ENCODE measurements around the gene RNF43. TPM values are rescaled to one million over a fixed set of nuclear protein-coding genes. Genes with fewer than 3 reads are reported as not detected.

The RNF43 gene
- total RNA-seq, 4 donors from 2014 or later, result 1.5 to 8.5 (median 4.1) TPM; not detected in 1

DNA sequence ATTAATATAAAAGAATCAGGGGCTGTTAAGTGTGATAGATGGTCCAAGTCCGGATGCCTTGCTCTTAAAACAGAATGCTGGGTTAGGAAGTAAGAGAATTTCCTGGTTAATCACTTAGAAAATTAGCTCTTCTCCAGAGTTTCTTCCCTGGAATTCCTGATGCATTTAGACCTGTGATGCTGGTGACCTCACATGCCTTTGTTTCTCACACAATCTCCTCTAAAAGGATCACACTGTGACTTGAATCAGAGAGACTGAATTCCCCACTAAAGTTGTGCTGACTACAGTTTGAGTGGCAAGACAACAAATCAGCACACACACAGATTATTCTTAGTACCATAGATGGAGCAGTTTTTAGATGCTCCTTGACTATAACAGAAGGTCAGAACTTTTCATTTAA is 4.4 kb upstream of the RNF43 start:
- intact Hi-C loops (cut with DNase I; ENCODE audit: low total_unique reads), result no loop called here
- H3K27ac ChIP-seq, result no peak overlapping the region
- TF ChIP-seq POLR2A (IDR thresholded peaks at IDR 0.05), result no peak
- TF ChIP-seq, protein P1, sequence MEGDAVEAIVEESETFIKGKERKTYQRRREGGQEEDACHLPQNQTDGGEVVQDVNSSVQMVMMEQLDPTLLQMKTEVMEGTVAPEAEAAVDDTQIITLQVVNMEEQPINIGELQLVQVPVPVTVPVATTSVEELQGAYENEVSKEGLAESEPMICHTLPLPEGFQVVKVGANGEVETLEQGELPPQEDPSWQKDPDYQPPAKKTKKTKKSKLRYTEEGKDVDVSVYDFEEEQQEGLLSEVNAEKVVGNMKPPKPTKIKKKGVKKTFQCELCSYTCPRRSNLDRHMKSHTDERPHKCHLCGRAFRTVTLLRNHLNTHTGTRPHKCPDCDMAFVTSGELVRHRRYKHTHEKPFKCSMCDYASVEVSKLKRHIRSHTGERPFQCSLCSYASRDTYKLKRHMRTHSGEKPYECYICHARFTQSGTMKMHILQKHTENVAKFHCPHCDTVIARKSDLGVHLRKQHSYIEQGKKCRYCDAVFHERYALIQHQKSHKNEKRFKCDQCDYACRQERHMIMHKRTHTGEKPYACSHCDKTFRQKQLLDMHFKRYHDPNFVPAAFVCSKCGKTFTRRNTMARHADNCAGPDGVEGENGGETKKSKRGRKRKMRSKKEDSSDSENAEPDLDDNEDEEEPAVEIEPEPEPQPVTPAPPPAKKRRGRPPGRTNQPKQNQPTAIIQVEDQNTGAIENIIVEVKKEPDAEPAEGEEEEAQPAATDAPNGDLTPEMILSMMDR (IDR thresholded peaks at IDR 0.05), result no peak
- H3K27me3 ChIP-seq, result no peaks in the 10 kb centered on the region
- H3K36me3 ChIP-seq, result no peaks in the 10 kb centered on the region
- H3K9me3 ChIP-seq, result no peaks in the 10 kb centered on the region
- H3K4me3 ChIP-seq, result no peak overlapping the region
- no peak for DNase-seq
- no peaks in the 10 kb centered on the region for H3K4me1 ChIP-seq

DNA sequence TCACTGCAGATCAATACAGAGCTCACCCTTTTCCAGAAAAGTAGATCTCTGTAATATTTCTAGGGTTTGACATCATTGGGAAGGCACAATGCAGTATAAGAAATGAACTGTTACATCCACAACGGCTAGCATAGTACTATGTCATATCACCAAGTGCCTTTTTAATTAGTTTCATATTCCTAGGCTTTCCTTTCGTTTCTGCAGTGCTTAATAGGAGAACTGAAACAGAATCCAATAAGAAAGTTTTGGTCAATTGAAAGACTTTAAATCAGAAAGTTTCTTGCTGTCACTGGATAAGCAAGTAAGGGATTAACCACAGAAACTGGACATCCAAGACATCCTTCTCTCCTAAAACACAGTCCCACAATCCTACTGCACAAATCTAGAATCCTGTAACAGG is 3.5 kb upstream of the RNF43 start:
- intact Hi-C loops (cut with DNase I; ENCODE audit: low total_unique reads), result no loop called here
- no peak overlapping the region for H3K4me3 ChIP-seq

DNA sequence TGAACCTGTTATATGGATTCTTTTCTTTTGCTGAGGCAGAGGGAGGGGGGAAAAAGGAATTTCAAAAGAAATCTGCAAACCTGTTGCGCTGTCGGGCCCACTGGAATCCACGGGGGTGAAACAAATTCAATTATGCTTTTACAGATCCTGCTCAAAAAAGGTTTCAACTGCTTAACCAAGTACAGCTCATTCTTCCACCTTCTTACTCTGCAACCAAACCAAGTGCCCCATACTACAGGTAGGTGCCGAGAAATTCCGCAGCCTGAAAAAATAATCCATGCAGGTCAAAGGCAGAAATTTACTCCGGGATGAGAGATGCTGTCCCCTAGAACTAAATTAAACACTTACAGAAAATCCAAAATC is 416 bp downstream of the RNF43 start:
- intact Hi-C loops (cut with DNase I; ENCODE audit: low total_unique reads), result no loop called here
- Histone ChIP-seq H3K4me1 (no peaks in the 10 kb centered on the region), H3K4me3 (peak overlapping the region in 1 of 2 donors; percentile 35), H3K27me3 (no peaks in the 10 kb centered on the region), H3K36me3 (no peaks in the 10 kb centered on the region), H3K9me3 (no peaks in the 10 kb centered on the region), H3K27ac (peak overlapping the region; percentile 36 to 71)
- DNase-seq, result no peak
- no peak for TF ChIP-seq POLR2A (IDR thresholded peaks at IDR 0.05)
- TF ChIP-seq, protein P1 (IDR thresholded peaks at IDR 0.05), result no peak

More for the DNA sequence above, 3.5 kb upstream of the RNF43 start:
- Histone ChIP-seq H3K4me1 (no peaks in the 10 kb centered on the region), H3K27ac (no peak overlapping the region), H3K27me3 (no peaks in the 10 kb centered on the region), H3K9me3 (no peaks in the 10 kb centered on the region), H3K36me3 (no peaks in the 10 kb centered on the region)
- DNase-seq, result no peak
- TF ChIP-seq, protein P1 (IDR thresholded peaks at IDR 0.05), result no peak
- no peak for TF ChIP-seq POLR2A (IDR thresholded peaks at IDR 0.05)

DNA sequence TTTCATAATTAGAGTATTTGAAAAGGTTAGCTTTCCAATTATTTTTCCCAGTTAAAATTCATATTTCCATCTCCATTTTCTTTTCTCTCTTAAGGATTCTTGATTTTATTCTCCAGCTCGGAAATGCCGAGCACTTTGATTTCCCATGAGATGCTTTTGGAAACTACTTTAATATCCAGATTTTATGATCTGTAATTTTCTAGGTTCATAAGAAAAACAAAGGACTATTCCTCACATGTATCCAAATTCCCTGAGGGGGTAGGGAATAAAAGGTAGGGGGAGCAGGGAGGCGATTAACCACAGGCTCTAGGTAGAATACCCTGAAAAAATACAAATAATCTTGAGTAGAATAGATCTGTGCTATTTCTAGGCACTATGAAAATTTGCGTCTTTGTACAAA is 938 bp downstream of the RNF43 start:
- no peak overlapping the region for H3K4me3 ChIP-seq
- no peak overlapping the region for H3K27ac ChIP-seq
- no peak for TF ChIP-seq POLR2A (IDR thresholded peaks at IDR 0.05)
- TF ChIP-seq, protein P1 (IDR thresholded peaks at IDR 0.05), result no peak

DNA sequence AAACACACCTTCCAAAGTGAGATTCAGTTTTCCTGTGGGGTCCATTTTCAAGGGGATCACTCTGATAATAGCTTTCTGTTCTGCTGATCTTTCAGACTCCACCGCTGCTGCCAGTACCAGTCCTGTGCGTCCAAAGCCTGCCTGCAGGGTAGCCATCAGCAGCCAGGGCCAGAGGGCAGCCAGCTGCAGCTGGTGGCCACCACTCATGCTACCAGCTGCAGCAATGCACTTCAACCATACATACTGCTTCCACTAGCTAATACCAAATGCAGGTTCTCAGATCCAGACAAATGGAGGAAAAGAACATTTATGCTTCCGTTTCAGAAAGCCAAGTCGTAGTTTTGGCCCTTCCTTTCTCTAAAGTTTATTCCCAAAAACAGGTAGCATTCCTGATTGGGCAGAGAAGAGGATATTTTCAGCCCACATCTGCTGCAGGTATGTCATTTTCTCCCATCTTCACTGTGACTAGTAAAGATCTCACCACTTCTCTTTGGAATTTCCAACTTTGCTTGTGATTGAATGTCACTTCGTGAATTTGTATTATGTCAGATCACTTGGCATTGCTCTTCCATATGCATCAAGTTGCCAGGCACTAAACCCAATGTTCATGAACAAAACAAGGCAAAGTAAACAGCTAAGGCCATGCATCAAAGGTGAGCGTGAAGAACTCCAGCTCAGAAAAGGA is 1.8 kb downstream of the RNF43 start:
- no peak overlapping the region for H3K27ac ChIP-seq
- intact Hi-C loops (cut with DNase I; ENCODE audit: low total_unique reads), result no loop called here
- no peaks in the 10 kb centered on the region for H3K4me1 ChIP-seq
- no peak for TF ChIP-seq POLR2A (IDR thresholded peaks at IDR 0.05)
- TF ChIP-seq, protein P1 (IDR thresholded peaks at IDR 0.05), result no peak
- H3K4me3 ChIP-seq, result no peak overlapping the region
- DNase-seq, result no peak
- H3K36me3 ChIP-seq, result no peaks in the 10 kb centered on the region
- no peaks in the 10 kb centered on the region for H3K9me3 ChIP-seq
- no peaks in the 10 kb centered on the region for H3K27me3 ChIP-seq

More for the DNA sequence above, 938 bp downstream of the RNF43 start:
- intact Hi-C loops (cut with DNase I; ENCODE audit: low total_unique reads), result no loop called here
- Histone ChIP-seq H3K36me3 (no peaks in the 10 kb centered on the region), H3K9me3 (no peaks in the 10 kb centered on the region), H3K27me3 (no peaks in the 10 kb centered on the region), H3K4me1 (no peaks in the 10 kb centered on the region)
- no peak for DNase-seq
